GM23338 (cell line): ENCODE measurements around the gene B4GALT2. TPM values are rescaled to one million over a fixed set of nuclear protein-coding genes. Genes with fewer than 3 reads are reported as not detected.

Experiments
- ATAC-seq: fragments of 200-7000 bp; cut with Tn5 transposase; 3 replicates; pipeline ENCODE4 v1.9.1; 2020
- DNase-seq: peaks from one replicate; pipeline ENCODE4 v3.0.0-alpha.2; 2015; ENCODE audit warnings: low spot score
- H2AFZ ChIP-seq: fragments of 200-600 bp; sonication (generic); 2 replicates; pipeline ENCODE4 v1.8.0; 2016; ENCODE audit warnings: antibody characterized with exemption, mild to moderate bottlenecking, moderate library complexity
- H3F3A ChIP-seq: fragments of 200-600 bp; sonication (generic); replicated peaks from 2 replicates; pipeline ENCODE4 v1.8.0; 2017; ENCODE audit warnings: antibody characterized with exemption, mixed run types, low read depth
- H3K27ac ChIP-seq: fragments of 200-600 bp; sonication (generic); 2 replicates; pipeline ENCODE4 v1.6.1; 2016; ENCODE audit warnings: low read depth
- H3K27me3 ChIP-seq: fragments of 200-600 bp; sonication (generic); 2 replicates; pipeline ENCODE4 v1.8.0; 2016; ENCODE audit warnings: mild to moderate bottlenecking, mixed run types, moderate library complexity; ENCODE audit not compliant: insufficient read depth
- H3K36me3 ChIP-seq: fragments of 200-600 bp; sonication (generic); 2 replicates; pipeline ENCODE4 v1.8.0; 2016; ENCODE audit warnings: mild to moderate bottlenecking; ENCODE audit not compliant: insufficient read depth
- H3K4me1 ChIP-seq: fragments of 200-600 bp; sonication (generic); 2 replicates; pipeline ENCODE4 v1.8.0; 2016; ENCODE audit warnings: mild to moderate bottlenecking, moderate library complexity; ENCODE audit not compliant: insufficient read depth
- H3K4me2 ChIP-seq: fragments of 200-600 bp; sonication (generic); 2 replicates; pipeline ENCODE4 v1.7.1; 2017; ENCODE audit warnings: mixed run types
- H3K4me3 ChIP-seq: fragments of 200-600 bp; sonication (generic); 2 replicates; pipeline ENCODE4 v1.6.1; 2016; ENCODE audit warnings: mixed run types
- H3K79me2 ChIP-seq: fragments of 200-600 bp; sonication (generic); replicated peaks from 2 replicates; pipeline ENCODE4 v1.8.0; 2017; ENCODE audit warnings: mild to moderate bottlenecking; ENCODE audit not compliant: insufficient read depth
- H3K9me2 ChIP-seq: fragments of 200-600 bp; sonication (generic); 2 replicates; pipeline ENCODE4 v1.8.0; 2017; ENCODE audit not compliant: insufficient read depth
- H4K20me1 ChIP-seq: fragments of 200-600 bp; sonication (generic); replicated peaks from 2 replicates; pipeline ENCODE4 v1.8.0; 2017; ENCODE audit warnings: mild to moderate bottlenecking; ENCODE audit not compliant: insufficient read depth
- H3K27ac Mint-ChIP-seq: 2 replicates; pipeline ENCODE4 v1.8.0; 2020; ENCODE audit warnings: inconsistent platforms, mild to moderate bottlenecking, moderate library complexity, mixed read lengths
- H3K27me3 Mint-ChIP-seq: 3 replicates; pipeline ENCODE4 v1.8.0; 2022; ENCODE audit warnings: low read depth, mild to moderate bottlenecking, moderate library complexity, mixed read lengths, inconsistent platforms; ENCODE audit not compliant: insufficient read depth, poor library complexity
- H3K36me3 Mint-ChIP-seq: 3 replicates; pipeline ENCODE4 v1.8.0; 2021; ENCODE audit warnings: low read depth, mild to moderate bottlenecking, inconsistent platforms, moderate library complexity, mixed read lengths
- H3K4me1 Mint-ChIP-seq: 3 replicates; pipeline ENCODE4 v1.8.0; 2020; ENCODE audit warnings: mild to moderate bottlenecking, inconsistent platforms, mixed read lengths
- H3K4me3 Mint-ChIP-seq: 3 replicates; pipeline ENCODE4 v1.8.0; 2021; ENCODE audit warnings: moderate library complexity, mild to moderate bottlenecking, inconsistent platforms, mixed read lengths
- H3K9me3 Mint-ChIP-seq: 3 replicates; pipeline ENCODE4 v1.8.0; 2020; ENCODE audit warnings: moderate library complexity, mild to moderate bottlenecking, inconsistent platforms, mixed read lengths
- CREB1 ChIP-seq: fragments of 250-450 bp; sonication (Bioruptor Pico); IDR thresholded peaks from 2 replicates; pipeline ENCODE4 v1.5.0; 2020; ENCODE audit warnings: low read depth, mild to moderate bottlenecking, moderate library complexity
- CTCF ChIP-seq, 2 experiments: fragments of 200-600 bp in 1 of 2; sonication (generic) in 1 of 2; conservative IDR thresholded peaks; 2 replicates each; pipeline versions ENCODE4 v1.5.1 to v1.6.1; 2016 to 2017; ENCODE audit warnings: antibody characterized with exemption in 2 of 2, low read depth in 2 of 2, mild to moderate bottlenecking in 2 of 2, moderate library complexity in 1 of 2
- EZH2 ChIP-seq: fragments of 200-600 bp; sonication (generic); IDR thresholded peaks from one replicate; pipeline ENCODE4 v1.8.0; 2017; ENCODE audit warnings: antibody characterized with exemption, mild to moderate bottlenecking, low read depth; ENCODE audit not compliant: unreplicated experiment
- EZH2phosphoT487 ChIP-seq: fragments of 200-600 bp; sonication (generic); IDR thresholded peaks from one replicate; pipeline ENCODE4 v1.8.1; 2018; ENCODE audit warnings: antibody characterized with exemption; ENCODE audit not compliant: unreplicated experiment
- JUNB ChIP-seq: IDR thresholded peaks from one replicate; pipeline ENCODE4 v1.6.1; 2016; ENCODE audit warnings: antibody characterized with exemption; ENCODE audit not compliant: unreplicated experiment
- NANOG ChIP-seq: IDR thresholded peaks from 2 replicates; pipeline ENCODE4 v1.6.1; 2016; ENCODE audit warnings: antibody characterized with exemption, borderline replicate concordance
- POLR2AphosphoS5 ChIP-seq: IDR thresholded peaks from 2 replicates; pipeline ENCODE4 v1.6.1; 2016; ENCODE audit warnings: antibody characterized with exemption, low read depth
- REST ChIP-seq: IDR thresholded peaks from one replicate; pipeline ENCODE4 v1.6.1; 2018; ENCODE audit warnings: antibody characterized with exemption; ENCODE audit not compliant: unreplicated experiment
- STAT1 ChIP-seq: IDR thresholded peaks from one replicate; pipeline ENCODE4 v1.6.1; 2016; ENCODE audit warnings: antibody characterized with exemption; ENCODE audit not compliant: unreplicated experiment
- ZNF114 ChIP-seq: fragments of 250-450 bp; sonication (Bioruptor Pico); IDR thresholded peaks from 2 replicates; pipeline ENCODE4 v1.5.0; 2020; ENCODE audit warnings: mild to moderate bottlenecking, moderate library complexity
- ZNF462 ChIP-seq: fragments of 250-450 bp; sonication (Bioruptor Pico); IDR thresholded peaks from 2 replicates; pipeline ENCODE4 v1.5.0; 2020; ENCODE audit warnings: mild to moderate bottlenecking, moderate library complexity
- polyA plus RNA-seq: library from polyadenylated mRNA; unstranded; fragments of >200 nt; fragmentation: Nextera tagmentation; extraction: Ambion mirVana; gene quantifications from 2 replicates; pipeline ENCODE4 v1.2.1, GENCODE V29; 2016
- total RNA-seq: library from RNA; depleted of rRNA; stranded (reverse); fragments of >200 nt; shearing (Covaris generic); gene quantifications from 2 replicates; pipeline ENCODE4 v1.2.3, GENCODE V29; 2014

Gene B4GALT2
- total and polyA plus RNA-seq, 2 experiments from 2014 or later: 22.4 to 63.1 TPM

GRCh38 chr1:44024031-44024902 lies 45.3 kb downstream of the B4GALT2 start:
- Mint-ChIP-seq H3K4me3 (no peak overlapping the region; the same call in 2 of the 3 replicates), H3K4me1 (peaks cover 34% of the 10 kb centered on the region), H3K27ac (no peak overlapping the region), H3K27me3 (peaks cover 9% of the 10 kb centered on the region), H3K36me3 (peaks cover 65% of the 10 kb centered on the region), H3K9me3 (peaks cover 4% of the 10 kb centered on the region; the same call in 1 of the 3 replicates)
- Histone ChIP-seq H3K27me3 (no peaks in the 10 kb centered on the region), H3K36me3 (no peaks in the 10 kb centered on the region; the same call in 1 of the 2 replicates), H3K79me2 (peaks cover 37% of the 10 kb centered on the region), H3K9me2 (no peaks in the 10 kb centered on the region), H3K27ac (no peak overlapping the region), H4K20me1 (no peaks in the 10 kb centered on the region; the same call in 1 of the 2 replicates), H3K4me2 (no peak overlapping the region), H3F3A (0 out of 2 replicates have a peak, but pooled peaks cover 4% of the 10 kb centered on the region), H3K4me1 (peaks cover 9% of the 10 kb centered on the region; the same call in 1 of the 2 replicates), H2AFZ (no peak overlapping the region), H3K4me3 (no peak overlapping the region)
- ATAC-seq (no peak), DNase-seq (no peak)
- TF ChIP-seq JUNB (no peak), CREB1 (CRISPR knock-in tag) (no peak), NANOG (no peak), CTCF (conservative IDR thresholded peaks at IDR 0.05; ENCODE audit: low read depth in 2 of 2) (no peak), REST (no peak), POLR2AphosphoS5 (no peak), ZNF462 (CRISPR knock-in tag) (no peak), EZH2phosphoT487 (no peak), STAT1 (no peak), ZNF114 (no peak), EZH2 (no peak)
